Tibial nerve (tissue), 3 donors: ENCODE data around the gene STRA8.

Experiments used
- CTCF ChIP-seq, 5 experiments: fragments of 200-600 bp in 3 of 5; fragments of 450-650 bp in 2 of 5; sonication (generic) in 3 of 5; IDR thresholded peaks; one replicate each; pipeline ENCODE4 v1.5.1; 2016 to 2019; ENCODE audit warnings: antibody characterized with exemption in 5 of 5, mild to moderate bottlenecking in 3 of 5, moderate library complexity in 2 of 5
- POLR2A ChIP-seq, 2 donors: fragments of 450-650 bp; IDR thresholded peaks; one replicate each; pipeline ENCODE4 v1.6.1; 2017; ENCODE audit warnings: antibody characterized with exemption in 2 of 2, mild to moderate bottlenecking in 2 of 2, moderate library complexity in 2 of 2

- TF ChIP-seq CTCF (IDR thresholded peaks at IDR 0.05) = no peak
- no peak for TF ChIP-seq POLR2A (IDR thresholded peaks at IDR 0.05)
These were observed 37.1 kb downstream of the STRA8 start for GRCh38 chr7:135270577-135271254.
